Iris pigment epithelial cell (primary cell): ENCODE results near the gene ARAP3.

Experiments used
- DNase-seq: peaks from one replicate; pipeline ENCODE4 v3.0.0-alpha.2; 2011; ENCODE audit warnings: low read depth

ARAP3 gene

DNA sequence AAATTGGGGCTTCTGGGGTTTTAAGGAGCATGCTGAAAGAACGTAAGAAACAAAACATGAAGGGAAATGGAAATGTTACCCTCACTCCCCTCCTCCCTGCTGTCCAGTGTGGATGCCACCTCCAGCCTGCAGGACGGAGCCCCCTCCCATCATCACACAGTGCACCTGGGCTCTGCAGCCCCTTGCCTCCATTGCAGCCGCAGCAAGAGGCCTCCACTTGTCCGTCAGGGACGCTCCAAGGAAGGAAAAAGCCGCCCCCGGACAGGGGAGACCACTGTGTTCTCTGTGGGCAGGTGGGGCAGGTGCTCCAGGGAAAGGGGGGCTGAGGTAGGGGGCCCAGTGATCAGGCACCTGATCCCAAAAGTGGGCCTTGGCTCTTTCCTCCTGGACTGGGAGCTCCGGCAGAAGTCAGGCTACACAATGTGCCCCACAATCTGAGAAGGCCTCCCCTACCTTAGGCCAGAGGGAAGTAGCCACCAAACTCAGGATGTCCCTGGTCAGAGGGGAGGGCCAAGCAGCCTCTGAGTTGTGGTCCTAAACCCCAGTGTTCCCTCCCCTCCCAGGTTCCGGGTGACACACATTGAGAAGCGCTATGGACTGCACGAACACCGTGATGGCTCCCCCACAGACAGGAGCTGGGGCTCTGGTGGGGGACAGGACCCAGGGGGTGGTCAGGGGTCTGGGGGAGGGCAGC is 42.5 kb downstream of the ARAP3 start:
- no peak for DNase-seq

DNA sequence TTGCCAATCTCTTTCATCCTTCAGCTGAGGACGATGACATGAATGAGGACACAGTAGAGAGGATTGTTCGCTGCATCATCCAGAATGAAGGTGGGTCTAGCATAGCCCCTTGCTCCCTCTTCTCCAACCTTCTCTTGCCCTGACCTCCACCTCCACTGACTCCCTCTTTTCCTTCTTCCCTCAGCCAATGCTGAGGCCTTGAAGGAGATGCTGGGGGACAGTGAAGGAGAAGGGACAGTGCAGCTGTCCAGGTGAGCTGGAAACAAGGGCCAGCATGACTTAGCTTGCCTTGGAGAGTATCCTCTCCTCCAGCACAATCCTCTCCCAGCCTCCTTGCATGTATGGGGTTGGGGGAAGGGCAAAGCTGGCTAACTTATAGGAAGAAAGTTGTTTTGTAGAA is 43.3 kb downstream of the ARAP3 start:
- no peak for DNase-seq

GRCh38 chr5:141637767-141638419 is 44.1 kb downstream of the ARAP3 start:
- DNase-seq = peak; percentile 57

- no peak for DNase-seq
Measured at GRCh38 chr5:141637123-141637766, 44.8 kb downstream of the ARAP3 start.

GRCh38 chr5:141636413-141637122 is 45.5 kb downstream of the ARAP3 start, which contains the start of the genes HDAC3 and RELL2:
Gene HDAC3, minus strand, starts transcription at chr5:141636849. Its CDS starts 59 bp downstream, at chr5:141636790.
Gene RELL2, plus strand, starts transcription at chr5:141636997. Its CDS starts 1,229 bp downstream, at chr5:141638226.
- peak; percentile 88 for DNase-seq

- no peak for DNase-seq
Measured at GRCh38 chr5:141636106-141636412, 46.0 kb downstream of the ARAP3 start.

- DNase-seq = no peak
Measured at GRCh38 chr5:141635646-141636045, 46.4 kb downstream of the ARAP3 start.

GRCh38 chr5:141634720-141635119 is 47.3 kb downstream of the ARAP3 start:
- no peak for DNase-seq

- DNase-seq = no peak
Measured at GRCh38 chr5:141633871-141634561, 48.0 kb downstream of the ARAP3 start.

- DNase-seq = no peak
Measured at GRCh38 chr5:141632650-141633049, 49.4 kb downstream of the ARAP3 start.

GRCh38 chr5:141630570-141631140 is 51.4 kb downstream of the ARAP3 start:
- DNase-seq = no peak

- peak; percentile 32 for DNase-seq
Measured at GRCh38 chr5:141628175-141628788, 53.7 kb downstream of the ARAP3 start.

GRCh38 chr5:141623611-141624010 is 58.4 kb downstream of the ARAP3 start:
- no peak for DNase-seq

GRCh38 chr5:141623186-141623585 is 58.8 kb downstream of the ARAP3 start:
- no peak for DNase-seq

GRCh38 chr5:141618804-141619554 is 63.1 kb downstream of the ARAP3 start, which contains the start of gene DIAPH1:
Gene DIAPH1, minus strand, starts transcription at chr5:141619000. Its CDS starts 86 bp downstream, at chr5:141618914.
- DNase-seq = peak; percentile 97

DNA sequence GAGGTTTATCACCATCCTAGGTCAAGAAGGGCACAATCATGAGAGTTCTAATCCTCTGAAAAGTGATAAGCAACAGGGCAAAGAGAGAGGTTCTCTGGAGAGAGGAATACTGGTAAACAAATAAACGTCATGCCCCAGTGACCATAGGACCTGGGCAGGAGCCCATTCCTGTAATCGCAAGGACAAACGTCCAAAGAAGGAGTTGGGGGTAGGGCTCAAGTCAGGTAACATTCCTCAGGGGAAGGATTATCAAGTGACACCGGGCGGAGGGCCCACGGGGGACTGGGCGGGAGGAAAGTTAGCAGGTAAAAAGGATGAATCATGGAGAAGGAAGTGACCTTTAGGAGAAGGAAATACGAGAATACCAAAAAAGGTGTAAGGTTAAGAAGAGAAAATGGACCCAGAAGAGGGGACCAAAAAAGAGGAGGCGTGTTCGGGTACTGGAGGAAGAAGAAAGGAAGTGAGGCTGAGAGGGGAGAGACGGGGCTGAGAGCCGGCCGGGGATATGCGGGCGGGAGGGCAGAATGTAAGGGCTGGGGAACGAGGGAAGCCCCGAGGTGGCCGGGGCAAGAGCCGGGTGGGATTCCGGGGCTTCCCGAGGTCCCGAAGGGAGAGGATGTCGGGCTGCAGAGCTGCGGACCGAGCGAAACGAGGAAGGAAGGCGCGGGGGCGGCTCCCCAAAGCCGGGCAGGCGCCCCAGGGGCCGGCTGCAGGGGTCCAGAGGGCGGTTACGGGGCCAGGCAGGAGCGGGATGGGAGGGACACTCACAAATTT is 63.8 kb downstream of the ARAP3 start:
- no peak for DNase-seq

- DNase-seq = no peak
Measured at GRCh38 chr5:141617682-141618029, 64.4 kb downstream of the ARAP3 start.

GRCh38 chr5:141617128-141617527 is 64.9 kb downstream of the ARAP3 start:
- DNase-seq = peak; percentile 58

GRCh38 chr5:141615991-141616720 is 65.9 kb downstream of the ARAP3 start:
- no peak for DNase-seq
